ELF-1 (cell line): Measurements from ENCODE around the gene GNG12.
"Not testable (repeated sequence)": the region's sequence is repeated elsewhere in the genome, so short reads cannot be mapped to it uniquely, and the experiment has no call there.

Source experiments
- DNase-seq: peaks from one replicate; pipeline ENCODE4 v3.0.0-alpha.2; 2016; ENCODE audit warnings: low read depth, low spot score

The GNG12 gene

GRCh38 chr1:67733681-67734322 is 99.5 kb downstream of the GNG12 start:
- DNase-seq: no peak

GRCh38 chr1:67732750-67733151 is 100.5 kb downstream of the GNG12 start:
- DNase-seq: no peak

GRCh38 chr1:67731322-67731721 is 101.9 kb downstream of the GNG12 start:
- no peak for DNase-seq

- not testable (repeated sequence) for DNase-seq
Measured at GRCh38 chr1:67730312-67730711, 103.0 kb downstream of the GNG12 start.

GRCh38 chr1:67729872-67730271 is 103.4 kb downstream of the GNG12 start:
- no peak for DNase-seq

- DNase-seq: no peak
Measured at GRCh38 chr1:67726224-67726623, 107.0 kb downstream of the GNG12 start.

GRCh38 chr1:67724928-67725560 is 108.2 kb downstream of the GNG12 start:
- DNase-seq: no peak

GRCh38 chr1:67723620-67724019 is 109.6 kb downstream of the GNG12 start:
- no peak for DNase-seq

GRCh38 chr1:67723126-67723525 is 110.1 kb downstream of the GNG12 start:
- DNase-seq: no peak

GRCh38 chr1:67722292-67722944 is 110.8 kb downstream of the GNG12 start:
- no peak for DNase-seq

GRCh38 chr1:67721650-67722291 is 111.5 kb downstream of the GNG12 start:
- no peak for DNase-seq

- no peak for DNase-seq
Measured at GRCh38 chr1:67721112-67721511, 112.2 kb downstream of the GNG12 start.

GRCh38 chr1:67719329-67720196 is 113.7 kb downstream of the GNG12 start:
- DNase-seq: no peak

GRCh38 chr1:67717876-67718275 is 115.4 kb downstream of the GNG12 start:
- DNase-seq: no peak

GRCh38 chr1:67716800-67717199 is 116.5 kb downstream of the GNG12 start:
- DNase-seq: no peak

- no peak for DNase-seq
Measured at GRCh38 chr1:67715819-67716218, 117.4 kb downstream of the GNG12 start.

- no peak for DNase-seq
Measured at GRCh38 chr1:67713057-67713846, 120.0 kb downstream of the GNG12 start.

GRCh38 chr1:67711855-67712212 is 121.4 kb downstream of the GNG12 start:
- DNase-seq: no peak

GRCh38 chr1:67711158-67711854 is 122.0 kb downstream of the GNG12 start:
- no peak for DNase-seq

- DNase-seq: no peak
Measured at GRCh38 chr1:67710417-67710816, 122.8 kb downstream of the GNG12 start.
